Gastroesophageal sphincter (tissue), 4 donors: ENCODE data around the gene TADA2B. TPM values are rescaled to one million over a fixed set of nuclear protein-coding genes. Genes with fewer than 3 reads are reported as not detected.

Experiments used
- ATAC-seq: fragments of 150-250 bp; one replicate; pipeline ENCODE4 v1.9.1; 2016; ENCODE audit warnings: mild to moderate bottlenecking, moderate library complexity
- H3K27ac ChIP-seq, 4 donors: fragments of 200-600 bp; sonication (generic) in 3 of 4; 1 replicate in 3 of 4; 2 replicates in 1 of 4; pipeline ENCODE4 v1.5.1; 2016 to 2019
- H3K27me3 ChIP-seq: fragments of 200-600 bp; sonication (generic); one replicate; pipeline ENCODE4 v1.5.1; 2019
- H3K36me3 ChIP-seq, 2 donors: fragments of 200-600 bp; sonication (generic); one replicate each; pipeline ENCODE4 v1.5.1; 2019; ENCODE audit warnings: control low read depth in 1 of 2
- H3K4me1 ChIP-seq, 3 donors: fragments of 200-600 bp; sonication (generic); 1 replicate in 2 of 3; 2 replicates in 1 of 3; pipeline ENCODE4 v1.5.1; 2016 to 2019; ENCODE audit warnings: control low read depth in 2 of 3
- H3K4me3 ChIP-seq, 2 donors: fragments of 200-600 bp; sonication (generic); one replicate each; pipeline ENCODE4 v1.5.1; 2019; ENCODE audit warnings: mild to moderate bottlenecking in 1 of 2, moderate library complexity in 1 of 2
- H3K9me3 ChIP-seq, 3 donors: fragments of 200-600 bp; sonication (generic); one replicate each; pipeline ENCODE4 v1.5.1; 2017 to 2019; ENCODE audit warnings: control low read depth in 2 of 3
- EP300 ChIP-seq: sonication (generic); formaldehyde crosslinking; IDR thresholded peaks from one replicate; pipeline ENCODE4 v1.6.1; 2017; ENCODE audit warnings: antibody characterized with exemption, mild to moderate bottlenecking
- POLR2A ChIP-seq, 2 donors: fragments of 450-650 bp; IDR thresholded peaks; one replicate each; pipeline ENCODE4 v1.6.1; 2017; ENCODE audit warnings: antibody characterized with exemption in 2 of 2, mild to moderate bottlenecking in 2 of 2, moderate library complexity in 1 of 2
- POLR2AphosphoS5 ChIP-seq: sonication (generic); formaldehyde crosslinking; IDR thresholded peaks from one replicate; pipeline ENCODE4 v1.6.1; 2017; ENCODE audit warnings: antibody characterized with exemption
- WGBS, 2 donors: methylation state at CpG; one replicate each; pipeline ENCODE4 v1.1.5; 2018; ENCODE audit warnings: low coverage in 1 of 2; 5-methylcytosine and 5-hydroxymethylcytosine counted together
- total RNA-seq, 4 donors: library from RNA; depleted of rRNA; stranded (reverse); fragments of >200 nt; gene quantifications; one replicate each; pipeline ENCODE4 v1.1.0, GENCODE V29; 2016
- TF ChIP-seq, protein P1 (sequence below), 4 experiments: fragments of 200-600 bp in 2 of 4; fragments of 450-650 bp in 2 of 4; sonication (generic) in 1 of 4; IDR thresholded peaks; one replicate each; pipeline ENCODE4 v1.5.1; 2017 to 2019; ENCODE audit warnings: antibody characterized with exemption in 4 of 4, mild to moderate bottlenecking in 2 of 4, moderate library complexity in 2 of 4

TADA2B gene
- total RNA-seq, 4 donors from 2014 or later: 20.5 to 37.3 (median 28.1) TPM

DNA sequence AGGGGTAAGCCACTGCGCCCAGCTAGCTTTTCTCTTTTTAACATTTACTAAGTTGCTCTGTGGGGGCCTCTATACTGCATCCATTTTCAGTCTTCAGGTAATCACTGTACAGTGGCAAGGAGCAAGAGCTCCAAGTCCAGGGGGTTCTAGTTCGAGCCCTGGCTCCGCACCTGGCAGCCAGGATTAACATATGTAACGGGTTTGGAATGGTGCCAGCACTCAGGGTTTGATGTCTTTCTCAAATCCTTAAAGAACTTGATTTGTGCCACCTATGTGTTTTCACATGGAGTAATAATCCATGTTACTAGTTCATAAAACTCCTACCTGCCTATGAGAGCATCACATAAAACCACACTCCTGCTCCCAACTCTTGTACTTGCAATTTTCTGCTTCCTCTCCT, 20.2 kb downstream of the TADA2B start:
- Histone ChIP-seq H3K36me3 (peaks cover 0 to 62% of the 10 kb centered on the region in 2 donors), H3K4me1 (peaks cover 0 to 35% (median 9%) of the 10 kb centered on the region in 3 donors), H3K4me3 (no peak overlapping the region), H3K27me3 (no peaks in the 10 kb centered on the region), H3K9me3 (no peaks in the 10 kb centered on the region), H3K27ac (no peak overlapping the region)
- WGBS, 2 donors: 71 to 81% methylated on average over 3 of the region's 4 CpGs
- no peak for ATAC-seq
- TF ChIP-seq, protein P1, sequence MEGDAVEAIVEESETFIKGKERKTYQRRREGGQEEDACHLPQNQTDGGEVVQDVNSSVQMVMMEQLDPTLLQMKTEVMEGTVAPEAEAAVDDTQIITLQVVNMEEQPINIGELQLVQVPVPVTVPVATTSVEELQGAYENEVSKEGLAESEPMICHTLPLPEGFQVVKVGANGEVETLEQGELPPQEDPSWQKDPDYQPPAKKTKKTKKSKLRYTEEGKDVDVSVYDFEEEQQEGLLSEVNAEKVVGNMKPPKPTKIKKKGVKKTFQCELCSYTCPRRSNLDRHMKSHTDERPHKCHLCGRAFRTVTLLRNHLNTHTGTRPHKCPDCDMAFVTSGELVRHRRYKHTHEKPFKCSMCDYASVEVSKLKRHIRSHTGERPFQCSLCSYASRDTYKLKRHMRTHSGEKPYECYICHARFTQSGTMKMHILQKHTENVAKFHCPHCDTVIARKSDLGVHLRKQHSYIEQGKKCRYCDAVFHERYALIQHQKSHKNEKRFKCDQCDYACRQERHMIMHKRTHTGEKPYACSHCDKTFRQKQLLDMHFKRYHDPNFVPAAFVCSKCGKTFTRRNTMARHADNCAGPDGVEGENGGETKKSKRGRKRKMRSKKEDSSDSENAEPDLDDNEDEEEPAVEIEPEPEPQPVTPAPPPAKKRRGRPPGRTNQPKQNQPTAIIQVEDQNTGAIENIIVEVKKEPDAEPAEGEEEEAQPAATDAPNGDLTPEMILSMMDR (IDR thresholded peaks at IDR 0.05): no peak
- no peak for TF ChIP-seq POLR2AphosphoS5
- TF ChIP-seq POLR2A (IDR thresholded peaks at IDR 0.05): no peak
- TF ChIP-seq EP300: no peak

DNA sequence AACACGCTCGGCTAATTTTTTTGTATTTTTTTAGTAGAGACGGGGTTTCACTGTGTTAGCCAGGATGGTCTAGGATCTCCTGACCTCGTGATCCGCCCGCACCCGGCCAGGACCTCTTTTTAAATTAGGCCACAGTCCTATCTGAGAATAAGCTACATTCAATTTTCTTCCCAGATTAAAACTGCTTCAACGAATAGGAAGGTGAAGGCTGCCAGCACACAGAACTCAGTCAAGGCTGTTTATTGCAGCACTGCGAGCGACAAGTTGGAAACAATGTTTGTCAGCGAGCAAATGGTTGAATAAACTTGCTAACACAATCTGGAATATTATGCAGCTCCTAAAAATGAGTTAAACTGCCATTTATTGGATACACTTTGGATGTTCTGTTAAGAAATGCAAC, 22.8 kb downstream of the TADA2B start:
- Histone ChIP-seq H3K9me3 (no peaks in the 10 kb centered on the region), H3K4me1 (peaks cover 0 to 48% (median 13%) of the 10 kb centered on the region in 3 donors), H3K27me3 (no peaks in the 10 kb centered on the region), H3K36me3 (peaks cover 0 to 36% of the 10 kb centered on the region in 2 donors), H3K4me3 (no peak overlapping the region), H3K27ac (no peak overlapping the region)
- ATAC-seq: no peak
- TF ChIP-seq EP300 (no peak), POLR2A (IDR thresholded peaks at IDR 0.05) (no peak), POLR2AphosphoS5 (no peak)
- TF ChIP-seq, protein P1 (IDR thresholded peaks at IDR 0.05): no peak
- WGBS, 2 donors: 92 to 100% methylated on average over 2 to 10 of the region's 11 CpGs

DNA sequence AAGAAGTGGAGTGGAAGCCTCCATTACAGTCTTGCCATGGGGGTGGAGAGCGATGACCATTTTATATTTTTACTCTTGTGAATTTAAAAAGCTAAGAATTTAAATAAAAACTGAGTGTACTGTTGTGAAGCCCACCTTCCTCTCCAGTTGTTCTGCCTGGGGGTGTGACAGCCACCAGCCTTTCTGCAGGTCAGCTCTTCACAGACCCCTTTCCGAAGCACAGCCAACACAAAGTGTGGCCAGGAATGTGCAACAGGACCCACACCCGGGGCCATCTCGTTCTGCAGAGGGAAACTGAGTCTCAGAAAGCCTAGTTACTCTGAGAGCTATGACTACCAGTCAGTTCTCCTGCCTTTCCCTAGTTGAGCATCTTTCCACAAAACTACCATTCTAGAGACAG, 23.3 kb downstream of the TADA2B start:
- no peak for TF ChIP-seq POLR2A (IDR thresholded peaks at IDR 0.05)
- Histone ChIP-seq H3K9me3 (no peaks in the 10 kb centered on the region), H3K4me3 (peak overlapping the region in 1 of 2 donors; percentile 73), H3K27ac (no peak overlapping the region), H3K4me1 (peaks cover 0 to 48% (median 13%) of the 10 kb centered on the region in 3 donors), H3K36me3 (peaks cover 0 to 31% of the 10 kb centered on the region in 2 donors), H3K27me3 (no peaks in the 10 kb centered on the region)
- 91 to 100% methylated on average over 2 to 3 of the region's 4 CpGs for WGBS, 2 donors
- no peak for ATAC-seq

DNA sequence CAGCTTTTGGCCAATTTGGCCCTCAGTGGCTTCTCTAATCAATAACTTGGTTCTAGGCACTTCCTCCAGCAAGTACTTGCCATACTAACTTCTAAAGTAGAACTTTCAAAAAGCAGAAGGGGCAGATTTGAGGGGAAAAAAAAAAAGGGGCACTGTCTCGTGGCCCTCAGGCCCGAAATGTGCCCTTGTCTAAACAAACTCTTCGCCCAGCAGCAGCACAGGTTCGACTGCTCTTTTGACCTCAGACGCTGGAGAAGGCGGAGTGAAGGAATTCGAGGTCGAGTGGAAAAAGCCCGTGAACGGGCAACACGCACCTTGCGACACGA, 23.9 kb downstream of the TADA2B start:
- Histone ChIP-seq H3K9me3 (no peaks in the 10 kb centered on the region), H3K27me3 (no peaks in the 10 kb centered on the region), H3K36me3 (peaks cover 0 to 25% of the 10 kb centered on the region in 2 donors), H3K4me3 (peak overlapping the region; percentile 46 to 73), H3K4me1 (peaks cover 0 to 48% (median 13%) of the 10 kb centered on the region in 3 donors), H3K27ac (peak overlapping the region; percentile 43 to 95 (median 88))
- 2% methylated on average over 13 of the region's 13 CpGs; no CpG with 5 or more reads in 1 of the 2 donors for WGBS, 2 donors
- TF ChIP-seq POLR2AphosphoS5 (no peak), POLR2A (IDR thresholded peaks at IDR 0.05) (no peak), EP300 (no peak)
- TF ChIP-seq, protein P1 (IDR thresholded peaks at IDR 0.05): no peak
- ATAC-seq: no peak

DNA sequence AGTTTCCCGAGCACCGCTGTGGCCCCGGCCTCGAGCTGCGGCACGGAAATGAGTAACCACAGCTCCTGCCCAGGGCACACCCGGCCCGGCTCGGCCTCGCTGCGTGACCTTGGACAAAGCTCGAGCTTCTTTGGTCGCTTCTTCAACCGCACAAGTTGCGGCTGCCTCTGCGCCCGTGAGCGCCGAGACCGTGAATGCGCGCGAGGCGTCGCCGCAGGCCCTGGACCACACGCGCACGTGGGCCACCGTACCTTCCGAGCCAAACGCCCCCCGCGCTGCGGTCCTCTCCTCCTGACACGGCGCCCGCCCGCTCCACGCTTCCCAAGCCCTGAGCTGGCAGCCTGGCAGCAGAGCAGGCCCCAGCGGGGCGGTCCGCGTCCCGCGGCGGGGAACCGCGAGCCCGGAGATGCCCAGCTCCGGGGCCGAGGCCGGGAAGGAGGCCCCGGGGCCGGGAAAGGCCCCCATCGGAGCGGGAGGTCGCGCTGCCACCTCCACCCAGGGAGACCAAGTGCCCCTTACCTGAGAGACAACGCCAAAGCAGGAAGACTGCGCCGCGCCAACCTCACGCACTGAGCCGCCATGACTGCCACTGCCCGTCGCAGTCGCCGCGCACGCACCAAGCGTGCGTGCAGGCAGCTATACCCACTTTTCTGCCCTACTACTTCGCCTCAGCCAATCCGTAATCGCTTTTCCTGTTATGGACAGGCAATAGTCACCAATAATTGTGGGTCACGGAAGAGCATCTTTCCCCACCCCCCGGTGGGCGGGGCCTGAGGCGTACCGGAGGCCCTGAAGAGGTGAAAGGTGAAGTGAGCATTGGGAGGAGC, 24.5 kb downstream of the TADA2B start, which contains the start of gene GRPEL1:
Gene GRPEL1 (minus strand): TSS at position 613 of the 827 bp plus-strand sequence. CDS start 32 bp downstream, at position 581.
- peaks cover 0 to 20% of the 10 kb centered on the region in 2 donors for H3K36me3 ChIP-seq
- H3K27me3 ChIP-seq: no peaks in the 10 kb centered on the region
- H3K9me3 ChIP-seq: no peaks in the 10 kb centered on the region
- peak within 1 kb of the TSS; percentile 46 to 73 for H3K4me3 ChIP-seq
- H3K27ac ChIP-seq: peak within 1 kb of the TSS; percentile 50 to 95 (median 90)
- TF ChIP-seq, protein P1 (IDR thresholded peaks at IDR 0.05): peak in 1 of 4 experiments; percentile 3
- TF ChIP-seq POLR2A (IDR thresholded peaks at IDR 0.05) (peak; percentile 94 to 98), POLR2AphosphoS5 (peak; percentile 100), EP300 (no peak)
- peaks cover 0 to 48% (median 13%) of the 10 kb centered on the region in 3 donors for H3K4me1 ChIP-seq
- WGBS, 2 donors: 0% methylated on average over 9 of the region's 81 CpGs; no CpG with 5 or more reads in 1 of the 2 donors
- peak; percentile 96 for ATAC-seq
